Liver (tissue), 3 donors: Measurements from ENCODE around the gene GTF2F2.

Source experiments
- CTCF ChIP-seq: fragments of 150-350 bp; IDR thresholded peaks from 2 replicates; pipeline ENCODE4 v1.5.1; 2017; ENCODE audit warnings: improper control_type of control experiment, low read depth, low read length; ENCODE audit not compliant: missing input control
- EGR1 ChIP-seq, 2 donors: IDR thresholded peaks; 2 replicates each; pipeline ENCODE4 v1.6.1; 2016 to 2018; ENCODE audit warnings: antibody characterized with exemption in 2 of 2, low read depth in 2 of 2
- FOXA1 ChIP-seq: IDR thresholded peaks from 2 replicates; pipeline ENCODE4 v1.6.1; 2016; ENCODE audit warnings: antibody characterized with exemption
- JUND ChIP-seq, 2 donors: IDR thresholded peaks; 2 replicates each; pipeline ENCODE4 v1.6.1; 2016; ENCODE audit warnings: antibody characterized with exemption in 2 of 2
- RAD21 ChIP-seq, 2 donors: IDR thresholded peaks; 2 replicates each; pipeline ENCODE4 v1.6.1; 2016; ENCODE audit warnings: antibody characterized with exemption in 2 of 2, mild to moderate bottlenecking in 2 of 2
- REST ChIP-seq: IDR thresholded peaks from 2 replicates; pipeline ENCODE4 v1.6.1; 2016; ENCODE audit warnings: antibody characterized with exemption, mild to moderate bottlenecking
- TAF1 ChIP-seq: conservative IDR thresholded peaks from 2 replicates; pipeline ENCODE4 v1.6.1; 2016; ENCODE audit warnings: antibody characterized with exemption, mild to moderate bottlenecking
- YY1 ChIP-seq: IDR thresholded peaks from 2 replicates; pipeline ENCODE4 v1.6.1; 2016; ENCODE audit warnings: antibody characterized with exemption, mild to moderate bottlenecking
- ZBTB33 ChIP-seq: IDR thresholded peaks from 2 replicates; pipeline ENCODE4 v1.6.1; 2016; ENCODE audit warnings: antibody characterized with exemption
- donor health status: healthy.
- donor health status: healthy.

- TF ChIP-seq EGR1 (IDR thresholded peaks at IDR 0.05; ENCODE audit: low read depth in 2 of 2) (no peak), CTCF (no peak), RAD21 (IDR thresholded peaks at IDR 0.05) (no peak), TAF1 (no peak), REST (no peak), ZBTB33 (no peak), FOXA1 (no peak), YY1 (no peak), JUND (IDR thresholded peaks at IDR 0.05) (no peak)
Measured at GRCh38 chr13:45180303-45180702, 60.0 kb downstream of the GTF2F2 start.
